ENCODE measurements around the gene PPP1R17.

- TF ChIP-seq, protein P1, sequence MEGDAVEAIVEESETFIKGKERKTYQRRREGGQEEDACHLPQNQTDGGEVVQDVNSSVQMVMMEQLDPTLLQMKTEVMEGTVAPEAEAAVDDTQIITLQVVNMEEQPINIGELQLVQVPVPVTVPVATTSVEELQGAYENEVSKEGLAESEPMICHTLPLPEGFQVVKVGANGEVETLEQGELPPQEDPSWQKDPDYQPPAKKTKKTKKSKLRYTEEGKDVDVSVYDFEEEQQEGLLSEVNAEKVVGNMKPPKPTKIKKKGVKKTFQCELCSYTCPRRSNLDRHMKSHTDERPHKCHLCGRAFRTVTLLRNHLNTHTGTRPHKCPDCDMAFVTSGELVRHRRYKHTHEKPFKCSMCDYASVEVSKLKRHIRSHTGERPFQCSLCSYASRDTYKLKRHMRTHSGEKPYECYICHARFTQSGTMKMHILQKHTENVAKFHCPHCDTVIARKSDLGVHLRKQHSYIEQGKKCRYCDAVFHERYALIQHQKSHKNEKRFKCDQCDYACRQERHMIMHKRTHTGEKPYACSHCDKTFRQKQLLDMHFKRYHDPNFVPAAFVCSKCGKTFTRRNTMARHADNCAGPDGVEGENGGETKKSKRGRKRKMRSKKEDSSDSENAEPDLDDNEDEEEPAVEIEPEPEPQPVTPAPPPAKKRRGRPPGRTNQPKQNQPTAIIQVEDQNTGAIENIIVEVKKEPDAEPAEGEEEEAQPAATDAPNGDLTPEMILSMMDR (IDR thresholded peaks at IDR 0.05), result no peak
- no peak for TF ChIP-seq EZH2 (IDR thresholded peaks at IDR 0.05; ENCODE audit: borderline replicate concordance, insufficient read depth, low read depth, low read length, poor library complexity, severe bottlenecking)
Observed at GRCh38 chr7:31747553-31747952, 60.5 kb downstream of the PPP1R17 start.

All from B cell (primary cell).